ENCODE results near the gene BATF3. TPM values are rescaled to one million over a fixed set of nuclear protein-coding genes. Genes with fewer than 3 reads are reported as not detected.
"Not testable (repeated sequence)": the region's sequence is repeated elsewhere in the genome, so short reads cannot be mapped to it uniquely, and the experiment has no call there.

The BATF3 gene
- total and polyA plus RNA-seq, 10 donors: 10.8 to 34.0 (median 14.0) TPM

DNA sequence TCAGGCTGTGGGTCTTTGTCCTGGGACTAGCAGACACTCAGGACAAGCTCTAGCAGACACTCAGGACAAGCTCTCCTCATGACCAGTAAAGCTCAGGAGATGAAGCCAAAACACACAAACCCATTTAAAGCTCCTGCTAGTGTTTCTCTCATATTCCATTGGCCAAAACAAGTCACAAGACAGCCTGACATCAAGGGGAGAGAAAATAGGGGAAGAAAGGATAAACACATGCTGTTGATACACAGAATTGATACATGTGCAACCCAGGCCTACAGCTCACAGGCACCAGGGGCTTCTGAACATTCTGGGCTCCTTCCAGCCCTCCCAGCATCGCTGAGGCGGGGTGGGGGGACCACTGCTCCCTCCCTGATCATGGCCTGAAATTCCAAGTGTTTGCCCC is 55.8 kb downstream of the BATF3 start:
- Histone ChIP-seq H3K27me3 (replicated peaks in 1 of 7) (no peaks in the 10 kb centered on the region), H3K9me3 (peaks cover 0 to 14% (median 8%) of the 10 kb centered on the region in 8 donors), H3K4me3 (no peak overlapping the region), H3K36me3 (no peaks in the 10 kb centered on the region), H3K27ac (no peak overlapping the region), H3K4me1 (no peaks in the 10 kb centered on the region)
- TF ChIP-seq POLR2AphosphoS5 (IDR thresholded peaks at IDR 0.05): no peak
- DNase-seq: no peak
- intact Hi-C loops (cut with DNase I; ENCODE audit: low total_unique reads): no loop called here
- 56 to 95% (median 77%) methylated on average over 2 of the region's 2 CpGs for WGBS, 5 donors

DNA sequence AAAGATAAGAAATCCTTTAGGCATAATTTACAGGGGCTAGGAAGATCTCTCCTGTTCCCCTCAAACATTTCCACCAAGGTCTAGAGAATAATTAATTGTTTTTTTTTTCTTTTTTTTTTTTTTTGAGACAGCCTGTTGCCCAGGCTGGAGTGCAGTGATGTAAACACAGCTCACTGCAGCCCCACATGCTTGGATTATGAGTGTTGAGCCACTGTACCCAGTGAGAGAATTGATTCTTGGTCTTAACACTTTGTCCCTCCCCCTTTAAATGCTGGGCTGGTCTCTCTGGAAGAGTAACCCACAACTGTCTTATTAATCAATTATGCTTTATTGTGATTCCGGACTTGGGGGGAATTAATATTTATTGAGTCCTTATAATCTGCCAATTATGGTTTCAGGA is 57.7 kb downstream of the BATF3 start:
- TF ChIP-seq POLR2A (IDR thresholded peaks at IDR 0.05): no peak
- TF ChIP-seq, protein P1, sequence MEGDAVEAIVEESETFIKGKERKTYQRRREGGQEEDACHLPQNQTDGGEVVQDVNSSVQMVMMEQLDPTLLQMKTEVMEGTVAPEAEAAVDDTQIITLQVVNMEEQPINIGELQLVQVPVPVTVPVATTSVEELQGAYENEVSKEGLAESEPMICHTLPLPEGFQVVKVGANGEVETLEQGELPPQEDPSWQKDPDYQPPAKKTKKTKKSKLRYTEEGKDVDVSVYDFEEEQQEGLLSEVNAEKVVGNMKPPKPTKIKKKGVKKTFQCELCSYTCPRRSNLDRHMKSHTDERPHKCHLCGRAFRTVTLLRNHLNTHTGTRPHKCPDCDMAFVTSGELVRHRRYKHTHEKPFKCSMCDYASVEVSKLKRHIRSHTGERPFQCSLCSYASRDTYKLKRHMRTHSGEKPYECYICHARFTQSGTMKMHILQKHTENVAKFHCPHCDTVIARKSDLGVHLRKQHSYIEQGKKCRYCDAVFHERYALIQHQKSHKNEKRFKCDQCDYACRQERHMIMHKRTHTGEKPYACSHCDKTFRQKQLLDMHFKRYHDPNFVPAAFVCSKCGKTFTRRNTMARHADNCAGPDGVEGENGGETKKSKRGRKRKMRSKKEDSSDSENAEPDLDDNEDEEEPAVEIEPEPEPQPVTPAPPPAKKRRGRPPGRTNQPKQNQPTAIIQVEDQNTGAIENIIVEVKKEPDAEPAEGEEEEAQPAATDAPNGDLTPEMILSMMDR (IDR thresholded peaks at IDR 0.05 in 8 of 11, conservative IDR thresholded peaks at IDR 0.05 in 3 of 11): no peak
- TF ChIP-seq POLR2AphosphoS5 (IDR thresholded peaks at IDR 0.05): no peak
- H3K9me3 ChIP-seq: peaks cover 0 to 14% (median 8%) of the 10 kb centered on the region in 8 donors

DNA sequence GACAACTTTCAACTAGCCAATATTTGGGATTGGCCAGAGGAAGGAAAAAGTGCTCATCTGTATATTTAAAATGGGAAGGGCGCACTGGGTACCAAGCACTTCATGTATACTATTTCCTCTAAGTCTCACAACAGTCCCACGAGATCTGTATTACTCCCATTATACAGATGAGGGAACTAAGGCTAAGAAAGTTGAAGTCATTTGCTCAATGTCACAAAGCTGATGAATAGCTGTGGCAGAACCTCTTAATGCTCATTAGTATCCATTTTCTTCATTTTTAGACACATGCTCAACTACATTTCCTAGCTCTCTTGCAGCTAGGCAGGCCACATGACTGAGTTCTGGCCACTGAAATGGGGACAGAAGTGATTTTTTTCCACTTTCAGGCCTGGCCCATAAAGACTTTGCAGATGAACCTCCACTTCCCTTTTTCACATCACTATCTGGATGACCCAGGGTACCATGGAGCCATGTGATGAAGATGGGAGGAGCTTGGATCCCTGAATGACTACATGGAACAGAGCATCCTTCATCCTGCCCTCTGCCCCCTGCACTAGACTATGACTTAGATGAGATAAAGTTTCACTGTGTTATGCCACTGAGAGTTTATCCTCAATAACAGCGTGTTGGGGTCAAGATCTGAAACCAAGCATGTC is 59.3 kb downstream of the BATF3 start:
- intact Hi-C loops (cut with DNase I; ENCODE audit: low total_unique reads): no loop called here
- Histone ChIP-seq H3K4me1 (peaks cover 11 to 24% (median 21%) of the 10 kb centered on the region in 6 donors), H3K9me3 (peaks cover 0 to 14% (median 8%) of the 10 kb centered on the region in 8 donors), H3K4me3 (no peak overlapping the region), H3K36me3 (no peaks in the 10 kb centered on the region), H3K27ac (peak overlapping the region in 1 of 8 donors; percentile 82), H3K27me3 (replicated peaks in 1 of 7) (no peaks in the 10 kb centered on the region)
- no peak for DNase-seq
- TF ChIP-seq POLR2A (IDR thresholded peaks at IDR 0.05) (no peak), POLR2AphosphoS5 (IDR thresholded peaks at IDR 0.05) (no peak)
- TF ChIP-seq, protein P1 (IDR thresholded peaks at IDR 0.05 in 8 of 11, conservative IDR thresholded peaks at IDR 0.05 in 3 of 11): no peak
- 92 to 99% (median 96%) methylated on average over 3 of the region's 3 CpGs for WGBS, 5 donors

More for the DNA sequence above, 57.7 kb downstream of the BATF3 start:
- Histone ChIP-seq H3K4me1 (peaks cover 1 to 8% (median 5%) of the 10 kb centered on the region in 6 donors), H3K36me3 (no peaks in the 10 kb centered on the region), H3K27ac (no peak overlapping the region), H3K27me3 (replicated peaks in 1 of 7) (no peaks in the 10 kb centered on the region), H3K4me3 (no peak overlapping the region)
- intact Hi-C loops (cut with DNase I; ENCODE audit: low total_unique reads): no loop called here
- DNase-seq: no peak
- WGBS, 5 donors: 90 to 100% (median 97%) methylated on average over 1 of the region's 1 CpG

DNA sequence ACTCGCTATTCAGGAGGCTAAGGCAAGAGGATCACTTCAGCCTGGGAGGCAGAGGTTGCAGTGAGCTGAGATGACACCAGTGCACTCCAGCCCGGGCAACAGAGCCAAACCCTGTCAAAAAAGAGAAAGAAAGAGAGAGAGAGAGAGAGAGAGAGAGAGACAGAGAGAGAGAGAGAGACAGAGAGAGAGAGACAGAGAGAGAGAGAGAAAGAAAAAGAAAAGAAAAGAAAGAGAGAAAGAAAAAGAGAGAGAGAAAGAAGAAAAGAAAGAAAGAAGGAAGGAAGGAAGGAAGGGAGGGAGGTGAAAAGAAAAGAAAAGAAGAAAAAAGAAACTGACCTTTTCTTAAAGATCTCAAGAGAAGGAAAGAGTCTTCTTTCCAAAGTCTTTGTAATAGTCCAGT is 60.1 kb downstream of the BATF3 start:
- peaks cover 0 to 14% (median 8%) of the 10 kb centered on the region in 8 donors for H3K9me3 ChIP-seq
- DNase-seq; H3K36me3 ChIP-seq; intact Hi-C loops (cut with DNase I; ENCODE audit: low total_unique reads); H3K4me3 ChIP-seq; H3K27me3 ChIP-seq (replicated peaks in 1 of 7): not testable (repeated sequence)
- H3K27ac ChIP-seq: peak overlapping the region in 6 of 8 donors; percentile 44 to 82 (median 74)
- H3K4me1 ChIP-seq: peaks cover 14 to 32% (median 28%) of the 10 kb centered on the region in 6 donors
- 85 to 96% (median 93%) methylated on average over 2 of the region's 2 CpGs for WGBS, 5 donors

DNA sequence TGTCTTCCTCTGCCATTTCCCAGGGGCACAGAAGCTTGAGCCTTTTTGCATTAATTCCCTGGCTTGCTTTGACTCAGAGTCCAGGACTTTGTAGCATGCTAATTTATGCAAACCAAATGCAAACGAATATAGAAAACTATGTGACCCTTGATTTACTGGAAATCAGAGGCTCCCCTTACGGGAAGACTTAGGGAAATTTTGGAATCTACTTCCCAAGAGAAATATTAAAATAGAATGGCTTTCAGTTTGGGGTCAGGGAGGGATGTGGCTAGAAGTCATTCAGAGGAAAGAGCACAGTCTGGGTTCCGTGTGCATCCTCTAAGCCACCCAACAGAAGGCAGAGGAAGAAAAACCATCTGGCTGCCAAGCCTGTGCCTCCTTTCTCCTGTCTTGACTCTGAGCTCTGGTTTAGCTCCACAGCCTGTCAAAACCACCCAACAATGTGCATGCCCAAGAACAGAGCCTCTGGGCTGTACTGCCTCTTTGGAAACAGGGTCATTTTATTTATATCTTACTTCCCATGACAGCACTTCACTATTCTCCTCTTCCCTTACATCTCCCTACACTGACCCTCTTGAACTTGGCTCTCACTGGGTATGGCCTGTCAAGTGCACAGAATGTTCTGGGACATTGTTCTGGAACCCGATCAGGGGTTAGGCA is 61.0 kb downstream of the BATF3 start:
- H3K9me3 ChIP-seq: peaks cover 0 to 14% (median 8%) of the 10 kb centered on the region in 8 donors
- H3K4me1 ChIP-seq: peaks cover 14 to 34% (median 28%) of the 10 kb centered on the region in 6 donors
- intact Hi-C loops (cut with DNase I; ENCODE audit: low total_unique reads): no loop called here
- TF ChIP-seq POLR2A (IDR thresholded peaks at IDR 0.05) (no peak), POLR2AphosphoS5 (IDR thresholded peaks at IDR 0.05) (peak in 1 of 3 donors; percentile 85)
- TF ChIP-seq, protein P1 (IDR thresholded peaks at IDR 0.05 in 8 of 11, conservative IDR thresholded peaks at IDR 0.05 in 3 of 11): no peak
- H3K4me3 ChIP-seq: peak overlapping the region in 4 of 8 donors; percentile 15 to 43 (median 25)
- H3K27ac ChIP-seq: peak overlapping the region; percentile 48 to 85 (median 75)
- no peaks in the 10 kb centered on the region for H3K36me3 ChIP-seq
- 38 to 45% (median 43%) methylated on average over 4 of the region's 4 CpGs for WGBS, 5 donors
- no peaks in the 10 kb centered on the region for H3K27me3 ChIP-seq (replicated peaks in 1 of 7)
- DNase-seq: no peak

Measured in spleen (tissue), 11 donors.